HG03159 (cell line): ENCODE measurements around the gene ADAMTS16.

ENCODE experiments used
- ATAC-seq: cut with Tn5 transposase; IDR thresholded peaks from one replicate; pipeline ENCODE4 v1.9.1; 2021; ENCODE audit warnings: mild to moderate bottlenecking, moderate library complexity; ENCODE audit not compliant: unreplicated experiment

ADAMTS16 gene

GRCh38 chr5:5141339-5141599, 1.1 kb downstream of the ADAMTS16 start:
- ATAC-seq: no peak

GRCh38 chr5:5141625-5142525, 1.7 kb downstream of the ADAMTS16 start:
- peak; percentile 72 for ATAC-seq

DNA sequence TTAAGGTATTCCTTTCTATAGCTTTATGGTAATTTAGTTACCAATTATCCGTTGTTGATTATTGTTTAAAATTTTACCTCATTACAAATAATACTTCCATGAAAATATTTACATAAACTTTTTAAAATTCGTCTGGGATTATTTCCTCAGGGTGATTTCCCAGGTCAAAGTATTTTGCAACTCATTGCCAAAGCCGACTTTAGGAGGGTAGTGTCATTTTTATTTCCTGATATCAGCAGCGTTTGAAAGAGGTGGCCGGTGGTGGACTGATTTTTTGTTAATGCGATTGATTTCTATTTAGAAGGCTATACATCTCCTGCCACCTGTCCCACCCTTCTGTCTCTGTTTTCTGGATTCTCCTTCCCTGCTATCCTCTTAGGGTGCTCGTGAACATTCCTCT, 4.3 kb downstream of the ADAMTS16 start:
- no peak for ATAC-seq

DNA sequence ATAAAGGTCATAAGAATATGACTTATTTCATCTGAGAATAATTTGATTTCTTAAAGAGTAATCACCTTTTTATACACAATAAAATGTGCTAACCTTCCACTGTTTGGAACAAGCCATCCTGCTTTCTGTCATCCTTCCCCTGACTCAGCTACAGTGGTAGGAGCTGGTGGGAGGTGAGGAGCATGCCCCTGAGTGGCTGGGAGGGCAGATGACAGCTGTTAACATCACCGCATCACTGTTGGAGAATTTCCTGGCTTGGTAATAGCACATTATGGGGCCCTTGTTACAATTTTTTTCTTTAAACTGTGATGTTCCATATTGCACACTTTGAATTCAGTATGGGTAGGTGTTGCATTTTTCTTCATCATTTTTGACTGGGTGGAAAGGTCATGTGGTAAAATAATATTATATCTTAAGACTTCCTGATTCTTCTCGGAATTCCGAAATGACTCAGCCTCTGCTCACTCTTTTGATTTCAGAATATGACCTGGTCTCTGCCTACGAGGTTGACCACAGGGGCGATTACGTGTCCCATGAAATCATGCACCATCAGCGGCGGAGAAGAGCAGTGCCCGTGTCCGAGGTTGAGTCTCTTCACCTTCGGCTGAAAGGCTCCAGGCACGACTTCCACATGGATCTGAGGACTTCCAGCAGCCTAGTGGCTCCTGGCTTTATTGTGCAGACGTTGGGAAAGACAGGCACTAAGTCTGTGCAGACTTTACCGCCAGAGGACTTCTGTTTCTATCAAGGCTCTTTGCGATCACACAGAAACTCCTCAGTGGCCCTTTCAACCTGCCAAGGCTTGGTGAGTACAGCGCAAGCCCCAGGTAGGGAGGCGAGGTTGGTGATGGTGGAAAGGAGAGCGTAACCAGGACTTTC, 5.8 kb downstream of the ADAMTS16 start:
- no peak for ATAC-seq

DNA sequence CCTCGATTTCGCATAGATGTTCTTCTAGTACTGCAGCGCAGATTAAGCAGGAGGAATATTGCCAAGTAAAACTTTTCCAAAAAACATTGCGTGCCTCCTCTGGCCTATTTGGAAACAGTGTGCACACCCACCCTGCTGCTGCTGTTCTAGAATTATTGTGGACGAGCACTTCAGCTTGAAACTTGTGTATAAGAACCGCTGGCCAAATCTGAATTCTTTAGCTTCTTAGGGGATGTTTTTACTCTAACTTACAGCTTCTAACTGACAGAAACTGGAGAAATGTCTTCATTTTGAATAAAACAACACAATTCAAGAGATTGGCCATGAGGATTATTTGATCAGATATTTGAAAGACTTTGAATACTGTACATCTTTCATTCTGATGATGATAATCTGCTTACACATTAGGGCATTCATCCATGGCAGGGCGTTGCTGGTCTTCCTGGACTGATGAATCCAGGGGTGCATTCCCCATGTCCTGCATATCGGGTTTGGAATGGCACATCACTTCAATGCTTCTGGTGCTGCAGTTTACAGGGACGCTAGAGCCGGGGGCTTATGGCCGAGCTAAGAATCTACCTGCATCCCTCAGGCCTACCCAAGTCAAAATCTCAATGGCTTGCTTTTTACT, 6.5 kb downstream of the ADAMTS16 start:
- ATAC-seq: no peak

DNA sequence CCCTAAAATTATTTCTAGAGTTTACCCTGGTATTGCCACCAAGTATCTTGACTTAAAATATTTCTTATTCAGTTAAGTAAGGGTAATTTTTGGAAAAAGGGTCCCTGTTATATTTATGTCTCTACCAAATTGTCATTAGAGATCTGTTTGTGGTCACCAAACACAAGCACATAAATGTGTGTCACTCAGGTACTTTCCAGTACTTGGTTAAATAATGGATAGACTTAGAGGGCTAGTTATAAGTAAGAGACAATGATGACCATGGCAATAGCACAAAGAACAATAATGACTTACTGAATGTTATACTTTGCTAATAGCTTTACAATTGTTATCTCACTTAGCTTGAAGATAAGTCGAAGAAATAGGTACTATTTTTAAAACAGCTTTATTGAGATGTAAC, 9.0 kb downstream of the ADAMTS16 start:
- no peak for ATAC-seq

DNA sequence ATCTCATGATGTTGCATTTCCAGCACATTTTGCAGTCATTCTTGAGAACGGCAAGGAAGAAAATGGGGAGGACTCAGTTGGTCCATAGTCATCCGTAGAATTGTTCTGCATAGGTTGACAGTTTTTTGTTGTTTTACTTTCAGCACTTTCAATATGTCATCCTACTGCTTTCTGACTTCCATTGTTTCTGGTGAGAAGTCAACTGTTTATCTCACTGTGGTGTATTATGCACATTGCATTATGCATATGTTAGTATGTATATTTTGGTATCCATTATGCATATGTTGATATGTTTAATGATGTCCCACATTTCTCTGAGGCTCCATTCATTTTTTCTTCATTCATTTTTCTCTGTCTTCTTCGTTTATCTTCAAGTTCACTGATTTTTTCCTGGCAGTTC, 10.5 kb downstream of the ADAMTS16 start:
- no peak for ATAC-seq

GRCh38 chr5:5154733-5155132, 14.6 kb downstream of the ADAMTS16 start:
- ATAC-seq: no peak

GRCh38 chr5:5155617-5156016, 15.5 kb downstream of the ADAMTS16 start:
- ATAC-seq: no peak

DNA sequence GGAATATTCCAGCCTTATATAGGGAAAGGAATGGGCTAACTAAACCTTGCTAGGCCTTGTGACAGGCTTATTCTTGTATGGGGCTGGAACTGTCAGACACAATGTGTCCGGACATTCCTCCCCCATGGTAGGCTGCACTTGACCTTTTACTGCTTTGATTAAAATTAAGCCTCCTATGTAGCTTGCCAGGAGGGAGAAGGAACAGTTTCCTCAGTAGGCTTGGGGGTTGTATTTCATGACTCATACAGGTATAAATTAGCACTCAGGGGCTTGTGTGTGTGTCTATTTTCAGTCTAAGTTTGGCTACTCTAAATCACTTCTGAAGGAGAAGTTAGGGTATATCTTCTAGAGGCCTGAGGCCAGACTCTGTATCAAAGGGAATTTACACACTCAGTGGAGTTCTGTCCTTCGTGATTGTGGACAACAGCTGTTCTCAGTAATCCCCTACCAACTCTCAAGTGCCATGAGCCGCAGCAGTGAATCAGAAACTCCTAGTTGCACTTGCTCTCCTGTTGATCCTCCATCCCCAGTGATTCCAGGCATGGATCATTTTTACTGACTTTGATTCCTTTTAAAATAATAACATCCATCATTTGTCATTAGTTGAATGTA, 16.4 kb downstream of the ADAMTS16 start:
- no peak for ATAC-seq

- no peak for ATAC-seq
Measured at GRCh38 chr5:5158472-5158895, 18.4 kb downstream of the ADAMTS16 start.

GRCh38 chr5:5159282-5160103, 19.4 kb downstream of the ADAMTS16 start:
- no peak for ATAC-seq

GRCh38 chr5:5164163-5164562, 24.0 kb downstream of the ADAMTS16 start:
- ATAC-seq: no peak

GRCh38 chr5:5165541-5166002, 25.4 kb downstream of the ADAMTS16 start:
- ATAC-seq: no peak

- ATAC-seq: no peak
Measured at GRCh38 chr5:5169466-5169865, 29.3 kb downstream of the ADAMTS16 start.

GRCh38 chr5:5178136-5178535, 38.0 kb downstream of the ADAMTS16 start:
- no peak for ATAC-seq

DNA sequence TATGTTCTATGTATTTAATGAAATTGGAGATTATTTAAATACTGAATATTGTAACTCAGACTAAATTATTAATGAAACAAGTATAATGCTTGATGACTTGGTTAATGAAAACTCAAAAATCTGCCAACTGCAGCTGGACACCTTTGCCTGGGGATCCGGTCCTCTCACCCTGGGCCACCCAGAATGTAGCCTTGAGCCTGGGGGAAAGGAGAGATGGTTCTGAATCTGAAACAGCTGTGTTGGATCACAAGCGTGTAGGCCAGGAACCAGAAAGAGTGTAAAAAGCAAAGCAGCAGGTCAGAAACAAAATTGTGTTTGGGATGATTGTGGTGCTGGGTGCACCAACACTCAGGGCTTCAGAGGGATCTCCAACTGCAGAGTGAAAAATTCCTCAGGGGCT, 38.5 kb downstream of the ADAMTS16 start:
- ATAC-seq: no peak

DNA sequence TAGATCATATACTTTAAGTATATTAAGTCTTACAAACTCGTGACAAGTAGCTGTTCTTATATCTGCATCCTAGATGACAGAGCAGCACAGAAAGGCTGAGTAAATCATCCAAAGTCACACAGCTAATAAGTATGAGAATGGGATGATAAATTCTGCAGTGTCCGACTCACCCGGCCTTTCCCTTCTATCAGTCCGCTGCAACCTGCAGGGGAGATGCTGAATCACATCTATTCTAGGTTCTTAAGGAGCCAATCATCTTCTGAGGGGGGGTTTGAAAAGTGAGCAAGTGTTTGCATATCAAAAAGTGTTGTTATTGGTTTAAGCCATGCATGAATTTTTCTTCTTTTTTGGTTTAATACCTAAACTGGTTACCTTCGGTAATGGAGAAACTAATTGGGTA, 38.9 kb downstream of the ADAMTS16 start:
- ATAC-seq: no peak

- ATAC-seq: no peak
Measured at GRCh38 chr5:5179597-5179996, 39.5 kb downstream of the ADAMTS16 start.

DNA sequence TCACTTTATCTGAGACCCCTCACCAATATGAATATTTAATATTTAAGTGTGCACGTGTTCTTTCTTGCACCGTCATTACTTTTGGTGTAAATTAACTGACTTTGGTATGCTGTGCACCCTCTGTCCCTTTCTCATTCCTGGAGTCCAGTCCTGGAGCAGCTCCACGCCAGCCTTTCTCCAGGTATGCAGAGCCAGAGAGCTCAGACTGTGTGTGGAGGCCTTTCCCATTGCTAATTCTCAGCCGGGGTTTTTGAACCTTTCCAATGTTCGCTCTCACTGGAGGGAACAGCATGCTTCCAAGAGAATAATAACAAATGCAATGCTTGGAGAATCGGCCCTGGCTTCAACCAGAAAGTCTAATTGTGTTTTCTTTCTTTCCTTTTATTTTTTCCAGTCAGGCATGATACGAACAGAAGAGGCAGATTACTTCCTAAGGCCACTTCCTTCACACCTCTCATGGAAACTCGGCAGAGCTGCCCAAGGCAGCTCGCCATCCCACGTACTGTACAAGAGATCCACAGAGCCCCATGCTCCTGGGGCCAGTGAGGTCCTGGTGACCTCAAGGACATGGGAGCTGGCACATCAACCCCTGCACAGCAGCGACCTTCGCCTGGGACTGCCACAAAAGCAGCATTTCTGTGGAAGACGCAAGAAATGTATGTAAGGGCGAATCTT, 41.7 kb downstream of the ADAMTS16 start:
- no peak for ATAC-seq
